PC-9 (cell line): Measurements from ENCODE around the gene TAF4. TPM values are rescaled to one million over a fixed set of nuclear protein-coding genes. Genes with fewer than 3 reads are reported as not detected.

ENCODE experiments used
- BruUV-seq: library from RNA; stranded (reverse); fragments of 400-500 nt; replicated peaks from 2 replicates; lab custom pipeline; 2021; lab: Mats Ljungman, UMichigan
- CTCF ChIA-PET: fragments of 300-600 bp; sonication (Branson Sonifier 250); formaldehyde crosslinking; loops from one replicate; lab custom pipeline; 2022; ENCODE audit warnings: antibody characterized with exemption; lab: Charles Lee
- POLR2A ChIA-PET: fragments of 300-600 bp; sonication (Branson Sonifier 250); formaldehyde crosslinking; loops from one replicate; lab custom pipeline; 2022; ENCODE audit warnings: antibody characterized with exemption; ENCODE audit not compliant: unreplicated experiment; lab: Charles Lee
- DNase-seq, 2 experiments: peaks; one replicate each; pipeline versions ENCODE4 v3.0.0 to v3.0.0-alpha.2; 2015 to 2022; ENCODE audit warnings: mixed read lengths in 1 of 2
- H2AFZ ChIP-seq: fragments of 200-600 bp; sonication (generic); 2 replicates; pipeline ENCODE4 v1.8.1; 2017; ENCODE audit warnings: antibody characterized with exemption
- H3F3A ChIP-seq: fragments of 200-600 bp; sonication (generic); 2 replicates; pipeline ENCODE4 v1.8.1; 2017; ENCODE audit warnings: antibody characterized with exemption, mild to moderate bottlenecking, low read depth; ENCODE audit not compliant: insufficient read depth
- H3K27ac ChIP-seq: fragments of 200-600 bp; sonication (generic); 2 replicates; pipeline ENCODE4 v1.6.1; 2016; ENCODE audit warnings: mixed run types
- H3K27me3 ChIP-seq: fragments of 200-600 bp; sonication (generic); 2 replicates; pipeline ENCODE4 v1.6.1; 2016; ENCODE audit warnings: low read depth, mixed run types; ENCODE audit not compliant: insufficient read depth
- H3K36me3 ChIP-seq: fragments of 200-600 bp; sonication (generic); 2 replicates; pipeline ENCODE4 v1.6.1; 2016; ENCODE audit warnings: low read depth, mixed run types
- H3K4me1 ChIP-seq: fragments of 200-600 bp; sonication (generic); replicated peaks from 2 replicates; pipeline ENCODE4 v1.6.1; 2016; ENCODE audit warnings: mixed run types; ENCODE audit not compliant: insufficient read depth
- H3K4me2 ChIP-seq: fragments of 200-600 bp; sonication (generic); 2 replicates; pipeline ENCODE4 v1.6.1; 2017; ENCODE audit warnings: mixed run types
- H3K4me3 ChIP-seq: fragments of 200-600 bp; sonication (generic); 2 replicates; pipeline ENCODE4 v1.6.1; 2016; ENCODE audit warnings: mixed run types
- H3K79me2 ChIP-seq: fragments of 200-600 bp; sonication (generic); 2 replicates; pipeline ENCODE4 v1.6.1; 2017; ENCODE audit warnings: low read depth, mixed run types
- H3K9me2 ChIP-seq: fragments of 200-600 bp; sonication (generic); 2 replicates; pipeline ENCODE4 v1.8.1; 2017; ENCODE audit warnings: mild to moderate bottlenecking; ENCODE audit not compliant: insufficient read depth
- H3K9me3 ChIP-seq: fragments of 200-600 bp; sonication (generic); 2 replicates; pipeline ENCODE4 v1.8.1; 2016; ENCODE audit warnings: low read depth; ENCODE audit not compliant: insufficient read depth
- H4K20me1 ChIP-seq: fragments of 200-600 bp; sonication (generic); 2 replicates; pipeline ENCODE4 v1.8.1; 2017; ENCODE audit not compliant: insufficient read depth
- CTCF ChIP-seq: fragments of 200-600 bp; sonication (generic); conservative IDR thresholded peaks from 2 replicates; pipeline ENCODE4 v1.6.1; 2017; ENCODE audit warnings: mixed run types, antibody characterized with exemption, mild to moderate bottlenecking, moderate library complexity
- EZH2 ChIP-seq: fragments of 200-600 bp; sonication (generic); IDR thresholded peaks from 2 replicates; pipeline ENCODE4 v1.8.0; 2017; ENCODE audit warnings: antibody characterized with exemption, low read depth
- intact Hi-C: fragments of 100-400 bp; cut with micrococcal nuclease; formaldehyde crosslinking; loops from one replicate; pipeline ENCODE4 v1.10.0; 2022; ENCODE audit not compliant: unreplicated experiment
- total RNA-seq: library from RNA; stranded (reverse); gene quantifications from 2 replicates; pipeline ENCODE4 v1.2.3, GENCODE V29; 2021

TAF4 gene
- total RNA-seq, 1 experiment from 2014 or later, result 32.5 TPM

DNA sequence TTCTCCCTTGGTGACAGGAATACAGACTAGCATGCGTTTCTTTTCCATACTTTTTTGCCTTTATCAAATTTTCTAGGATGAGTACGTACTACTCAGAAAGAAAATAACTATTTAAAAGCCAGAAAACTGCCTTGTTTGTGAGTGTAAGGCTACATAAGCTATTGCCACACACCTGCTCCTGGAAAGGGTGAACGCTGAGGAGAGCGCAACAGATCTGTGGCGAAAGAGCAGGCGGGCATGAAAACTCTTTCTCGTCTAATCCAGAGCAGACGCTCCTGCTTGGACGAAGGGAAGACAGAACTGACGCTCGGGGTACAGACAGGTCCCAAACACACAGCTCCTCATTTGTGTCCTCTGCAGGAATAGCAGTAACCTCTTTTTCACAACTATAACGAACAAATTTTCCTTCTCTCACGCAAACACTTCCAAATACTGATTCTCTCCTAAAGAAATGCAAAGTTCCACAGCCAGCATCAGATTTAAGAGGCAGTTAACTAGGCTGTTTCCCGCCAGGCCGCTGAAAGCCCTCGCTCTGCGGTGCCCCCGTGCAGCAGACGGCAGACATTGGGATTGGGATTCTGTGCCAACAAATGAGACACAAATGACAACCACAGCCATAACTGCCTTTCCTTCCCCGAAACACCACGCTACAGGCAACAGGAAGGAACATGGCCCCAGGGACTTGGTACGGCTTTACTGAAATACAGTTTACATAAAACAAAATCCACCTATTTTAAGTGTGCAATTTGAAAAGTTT lies 20.0 kb downstream of the TAF4 start:
- Histone ChIP-seq H3K36me3 (no peaks in the 10 kb centered on the region), H3K27ac (no peak overlapping the region), H3K9me3 (no peaks in the 10 kb centered on the region), H3K4me1 (peaks cover 7% of the 10 kb centered on the region), H3K4me2 (no peak overlapping the region), H3F3A (no peaks in the 10 kb centered on the region), H3K9me2 (no peaks in the 10 kb centered on the region), H3K27me3 (no peaks in the 10 kb centered on the region), H4K20me1 (peaks cover 58% of the 10 kb centered on the region), H2AFZ (no peak overlapping the region), H3K79me2 (peaks cover 93% of the 10 kb centered on the region), H3K4me3 (no peak overlapping the region)
- TF ChIP-seq EZH2 (no peak), CTCF (no peak)
- ChIA-PET CTCF (no interaction called here), POLR2A (no interaction called here)
- no TSS peak for BruUV-seq
- no peak for DNase-seq
- intact Hi-C loops, result no loop called here

DNA sequence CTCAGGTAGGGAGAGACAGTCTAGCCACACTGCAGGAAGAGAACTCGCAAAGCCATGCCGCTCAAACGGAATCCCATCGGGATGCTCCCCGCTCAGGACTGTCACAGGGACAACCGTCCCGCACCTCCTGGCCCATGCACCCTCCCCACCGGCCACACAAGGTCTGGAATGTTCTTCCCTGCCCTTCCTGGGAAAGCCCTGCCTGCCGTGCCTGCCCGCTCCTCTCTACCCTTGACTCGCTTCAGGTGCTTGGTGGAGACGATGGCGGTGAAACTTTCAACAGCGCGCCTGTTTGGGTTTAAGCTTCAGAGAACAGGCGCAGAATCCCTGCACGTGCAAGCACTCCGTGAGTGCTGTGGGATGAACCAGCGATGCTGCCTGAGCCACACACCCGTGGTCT lies 20.6 kb downstream of the TAF4 start:
- no peak overlapping the region for H3K4me3 ChIP-seq
- POLR2A ChIA-PET, result no interaction called here
- no TSS peak for BruUV-seq
- no peak overlapping the region for H3K27ac ChIP-seq
- H3K9me3 ChIP-seq, result no peaks in the 10 kb centered on the region
- H3K4me1 ChIP-seq, result peaks cover 7% of the 10 kb centered on the region
- no peaks in the 10 kb centered on the region for H3K36me3 ChIP-seq
- no peaks in the 10 kb centered on the region for H3F3A ChIP-seq
- no peak overlapping the region for H2AFZ ChIP-seq
- H3K27me3 ChIP-seq, result no peaks in the 10 kb centered on the region
- H4K20me1 ChIP-seq, result peaks cover 55% of the 10 kb centered on the region
- no peaks in the 10 kb centered on the region for H3K9me2 ChIP-seq
- CTCF ChIA-PET, result no interaction called here
- peaks cover 96% of the 10 kb centered on the region for H3K79me2 ChIP-seq
- TF ChIP-seq CTCF (no peak), EZH2 (no peak)
- H3K4me2 ChIP-seq, result no peak overlapping the region
- no peak for DNase-seq
- intact Hi-C loops, result no loop called here

GRCh38 chr20:62044631-62045030 lies 21.1 kb downstream of the TAF4 start:
- Histone ChIP-seq H2AFZ (no peak overlapping the region), H3K9me2 (no peaks in the 10 kb centered on the region), H3K79me2 (peaks cover 96% of the 10 kb centered on the region), H3K9me3 (no peaks in the 10 kb centered on the region), H3K4me3 (no peak overlapping the region), H3F3A (no peaks in the 10 kb centered on the region), H4K20me1 (peaks cover 55% of the 10 kb centered on the region), H3K4me1 (peaks cover 7% of the 10 kb centered on the region), H3K4me2 (no peak overlapping the region), H3K27ac (no peak overlapping the region), H3K27me3 (no peaks in the 10 kb centered on the region), H3K36me3 (no peaks in the 10 kb centered on the region)
- intact Hi-C loops, result no loop called here
- BruUV-seq, result no TSS peak
- TF ChIP-seq EZH2, result no peak
- no peak for TF ChIP-seq CTCF
- POLR2A ChIA-PET, result no interaction called here
- CTCF ChIA-PET, result no interaction called here
- no peak for DNase-seq
